Gastroesophageal sphincter (tissue), 4 donors: ENCODE data around the gene TYW3. TPM values are rescaled to one million over a fixed set of nuclear protein-coding genes. Genes with fewer than 3 reads are reported as not detected.

Source experiments
- ATAC-seq: fragments of 150-250 bp; one replicate; pipeline ENCODE4 v1.9.1; 2016; ENCODE audit warnings: mild to moderate bottlenecking, moderate library complexity
- H3K27ac ChIP-seq, 4 donors: fragments of 200-600 bp; sonication (generic) in 3 of 4; 1 replicate in 3 of 4; 2 replicates in 1 of 4; pipeline ENCODE4 v1.5.1; 2016 to 2019
- H3K27me3 ChIP-seq: fragments of 200-600 bp; sonication (generic); one replicate; pipeline ENCODE4 v1.5.1; 2019
- H3K36me3 ChIP-seq, 2 donors: fragments of 200-600 bp; sonication (generic); one replicate each; pipeline ENCODE4 v1.5.1; 2019; ENCODE audit warnings: control low read depth in 1 of 2
- H3K4me1 ChIP-seq, 3 donors: fragments of 200-600 bp; sonication (generic); 1 replicate in 2 of 3; 2 replicates in 1 of 3; pipeline ENCODE4 v1.5.1; 2016 to 2019; ENCODE audit warnings: control low read depth in 2 of 3
- H3K4me3 ChIP-seq, 2 donors: fragments of 200-600 bp; sonication (generic); one replicate each; pipeline ENCODE4 v1.5.1; 2019; ENCODE audit warnings: mild to moderate bottlenecking in 1 of 2, moderate library complexity in 1 of 2
- H3K9me3 ChIP-seq, 3 donors: fragments of 200-600 bp; sonication (generic); one replicate each; pipeline ENCODE4 v1.5.1; 2017 to 2019; ENCODE audit warnings: control low read depth in 2 of 3
- CTCF ChIP-seq, 4 experiments: fragments of 200-600 bp in 2 of 4; fragments of 450-650 bp in 2 of 4; sonication (generic) in 1 of 4; IDR thresholded peaks; one replicate each; pipeline ENCODE4 v1.5.1; 2017 to 2019; ENCODE audit warnings: antibody characterized with exemption in 4 of 4, mild to moderate bottlenecking in 2 of 4, moderate library complexity in 2 of 4
- EP300 ChIP-seq: sonication (generic); formaldehyde crosslinking; IDR thresholded peaks from one replicate; pipeline ENCODE4 v1.6.1; 2017; ENCODE audit warnings: antibody characterized with exemption, mild to moderate bottlenecking
- POLR2A ChIP-seq, 2 donors: fragments of 450-650 bp; IDR thresholded peaks; one replicate each; pipeline ENCODE4 v1.6.1; 2017; ENCODE audit warnings: antibody characterized with exemption in 2 of 2, mild to moderate bottlenecking in 2 of 2, moderate library complexity in 1 of 2
- POLR2AphosphoS5 ChIP-seq: sonication (generic); formaldehyde crosslinking; IDR thresholded peaks from one replicate; pipeline ENCODE4 v1.6.1; 2017; ENCODE audit warnings: antibody characterized with exemption
- WGBS, 2 donors: methylation state at CpG; one replicate each; pipeline ENCODE4 v1.1.5; 2018; ENCODE audit warnings: low coverage in 1 of 2; 5-methylcytosine and 5-hydroxymethylcytosine counted together
- total RNA-seq, 4 donors: library from RNA; depleted of rRNA; stranded (reverse); fragments of >200 nt; gene quantifications; one replicate each; pipeline ENCODE4 v1.1.0, GENCODE V29; 2016

TYW3 gene
- total RNA-seq, 4 donors from 2014 or later = 20.3 to 37.8 (median 31.2) TPM

GRCh38 chr1:74799119-74799657 is 66.2 kb downstream of the TYW3 start:
- TF ChIP-seq CTCF (IDR thresholded peaks at IDR 0.05) = no peak
- no peak for TF ChIP-seq POLR2AphosphoS5
- TF ChIP-seq POLR2A (IDR thresholded peaks at IDR 0.05) = no peak
- no peak for TF ChIP-seq EP300
- no peak overlapping the region for H3K4me3 ChIP-seq
- no peak for ATAC-seq

GRCh38 chr1:74811436-74812179 is 78.7 kb downstream of the TYW3 start:
- H3K36me3 ChIP-seq = no peaks in the 10 kb centered on the region
- ATAC-seq = no peak
- H3K27ac ChIP-seq = no peak overlapping the region
- no peak overlapping the region for H3K4me3 ChIP-seq
- H3K9me3 ChIP-seq = no peaks in the 10 kb centered on the region
- H3K4me1 ChIP-seq = no peaks in the 10 kb centered on the region
- WGBS, 2 donors = 43 to 53% methylated on average over 5 to 8 of the region's 9 CpGs
- no peaks in the 10 kb centered on the region for H3K27me3 ChIP-seq
- TF ChIP-seq POLR2AphosphoS5 = no peak
- TF ChIP-seq POLR2A (IDR thresholded peaks at IDR 0.05) = no peak
- TF ChIP-seq CTCF (IDR thresholded peaks at IDR 0.05) = no peak
- no peak for TF ChIP-seq EP300

More at GRCh38 chr1:74799119-74799657, 66.2 kb downstream of the TYW3 start:
- Histone ChIP-seq H3K36me3 (no peaks in the 10 kb centered on the region), H3K27ac (no peak overlapping the region), H3K9me3 (peaks cover 0 to 9% (median 0%) of the 10 kb centered on the region in 3 donors), H3K4me1 (no peaks in the 10 kb centered on the region), H3K27me3 (peaks cover 8% of the 10 kb centered on the region)

- Histone ChIP-seq H3K4me3 (no peak overlapping the region), H3K27me3 (no peaks in the 10 kb centered on the region), H3K4me1 (no peaks in the 10 kb centered on the region), H3K27ac (no peak overlapping the region), H3K9me3 (no peaks in the 10 kb centered on the region), H3K36me3 (no peaks in the 10 kb centered on the region)
- 50 to 75% methylated on average over 1 of the region's 1 CpG for WGBS, 2 donors
- ATAC-seq = no peak
- TF ChIP-seq CTCF (IDR thresholded peaks at IDR 0.05) (no peak), POLR2AphosphoS5 (no peak)
Observed at GRCh38 chr1:74812180-74812541, 79.2 kb downstream of the TYW3 start.

Other genes starting within 250 kb of the TYW3 start
- not detected for gene LRRC53, start 220.5 kb upstream of the TYW3 start, total RNA-seq
- under 1 TPM in 1 of 4 donors, not detected in 3; 0.13 TPM for gene ERICH3, start 59.4 kb upstream of the TYW3 start, total RNA-seq
- gene CRYZ, start 102 bp upstream of the TYW3 start, total RNA-seq = 10 to 100 TPM; 43.8 to 79.7 (median 64.8) TPM